ENCODE data around the gene SERPINB10. TPM values are rescaled to one million over a fixed set of nuclear protein-coding genes. Genes with fewer than 3 reads are reported as not detected.
A peak's percentile ranks its signal among the peaks of the same experiment; 100 is the strongest.

The SERPINB10 gene
- total and polyA plus RNA-seq, 2 experiments from 2014 or later: not detected

DNA sequence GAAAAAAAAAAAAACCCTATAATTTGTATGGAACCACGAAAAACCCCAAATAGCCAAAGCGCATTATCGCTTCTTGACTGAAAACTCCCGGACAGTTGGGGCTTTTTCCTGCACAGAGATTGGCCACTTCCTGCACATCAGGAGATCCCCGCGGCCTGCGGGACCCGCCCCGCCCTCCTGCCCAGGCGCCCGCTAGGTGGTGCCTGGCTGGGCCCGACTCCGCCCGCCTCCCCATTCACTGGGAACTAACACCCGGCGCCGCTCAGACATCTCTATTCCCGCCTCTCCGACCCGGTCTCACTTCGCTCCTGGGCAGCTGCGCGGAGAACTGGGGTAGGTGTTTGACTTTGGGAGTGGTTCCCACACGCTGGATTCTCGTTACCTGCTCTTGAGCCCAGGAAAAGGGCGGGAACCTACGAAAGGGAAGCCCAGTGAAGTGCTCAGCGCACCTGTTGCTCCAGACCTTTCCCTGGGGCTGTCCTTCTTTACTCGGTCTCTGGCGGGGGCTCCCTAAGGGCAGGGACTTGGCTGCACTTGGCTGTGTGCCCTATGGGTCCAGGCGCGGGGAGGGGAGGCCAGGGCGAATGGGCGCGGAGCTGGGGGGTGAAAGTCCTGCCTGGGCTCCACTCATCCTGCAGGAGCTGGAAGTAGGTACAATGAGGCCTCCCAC, 41.4 kb downstream of the SERPINB10 start, which contains the start of gene HMSD:
Gene HMSD, plus strand, starts transcription at position 234 of the 670 bp plus-strand sequence. CDS start 4,155 bp downstream, outside the sequence.
- Histone ChIP-seq H3K4me3 (peak within 1 kb of the TSS; percentile 29), H3K4me2 (ENCODE audit: unreplicated experiment) (peak within 1 kb of the TSS; percentile 57), H3K9me3 (ENCODE audit: low read depth) (no peaks in the 10 kb centered on the region), H3K36me3 (ENCODE audit: low read depth) (no peaks in the 10 kb centered on the region), H3K27me3 (replicated peaks; ENCODE audit: insufficient read depth) (no peaks in the 10 kb centered on the region), H3F3A (ENCODE audit: insufficient read depth) (no peaks in the 10 kb centered on the region), H3K27ac (no peak within 1 kb of the TSS), H2AFZ (peak within 1 kb of the TSS; percentile 68), H3K9ac (no peak within 1 kb of the TSS), H3K4me1 (ENCODE audit: insufficient read depth) (peaks cover 6% of the 10 kb centered on the region; the same call in 1 of the 2 replicates), H4K20me1 (ENCODE audit: insufficient read depth) (no peaks in the 10 kb centered on the region), H3K79me2 (ENCODE audit: insufficient read depth) (no peaks in the 10 kb centered on the region), H3K9me2 (ENCODE audit: insufficient read depth) (no peaks in the 10 kb centered on the region)
- in situ Hi-C loops (cut with MboI): no loop called here
- DNase-seq: peak; percentile 50
- TF ChIP-seq EZH2 (IDR thresholded peaks at IDR 0.05; ENCODE audit: insufficient read depth, poor library complexity, severe bottlenecking) (no peak), EZH2phosphoT487 (IDR thresholded peaks at IDR 0.05; ENCODE audit: insufficient read depth, low read depth) (no peak)
- 31 to 32% methylated on average over 32 to 35 of the region's 35 CpGs for WGBS, 2 experiments (ENCODE audit: low coverage in 1 of 2, low lambda C conversion rate in 2 of 2, missing lambda C conversion rate in 2 of 2)

DNA sequence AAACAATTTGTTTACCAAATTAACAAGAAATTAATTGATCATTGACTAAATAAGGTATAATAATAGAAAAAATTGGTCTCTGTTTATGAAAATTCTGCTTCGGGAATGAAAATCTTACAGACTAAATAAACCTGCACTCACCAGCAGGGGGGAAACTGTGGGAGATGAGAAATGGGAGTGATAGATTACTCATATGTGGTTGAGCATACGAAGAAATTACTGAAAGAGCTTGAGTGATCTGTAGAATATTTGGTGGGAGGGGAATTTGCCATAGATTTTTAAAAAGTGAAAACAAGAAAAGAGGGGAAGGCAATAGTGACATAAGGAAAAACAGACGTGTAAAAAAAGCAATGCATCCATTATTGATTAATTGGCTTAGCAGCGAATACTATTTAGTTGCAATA, 43.5 kb downstream of the SERPINB10 start:
- Histone ChIP-seq H3K9me3 (ENCODE audit: low read depth) (no peaks in the 10 kb centered on the region), H2AFZ (no peak overlapping the region), H4K20me1 (ENCODE audit: insufficient read depth) (no peaks in the 10 kb centered on the region), H3K36me3 (ENCODE audit: low read depth) (no peaks in the 10 kb centered on the region), H3K9me2 (ENCODE audit: insufficient read depth) (no peaks in the 10 kb centered on the region), H3K4me2 (ENCODE audit: unreplicated experiment) (no peak overlapping the region), H3K4me1 (ENCODE audit: insufficient read depth) (peaks cover 6% of the 10 kb centered on the region; the same call in 1 of the 2 replicates), H3K27me3 (replicated peaks; ENCODE audit: insufficient read depth) (no peaks in the 10 kb centered on the region), H3K79me2 (ENCODE audit: insufficient read depth) (no peaks in the 10 kb centered on the region), H3K27ac (no peak overlapping the region), H3K4me3 (no peak overlapping the region), H3K9ac (no peak overlapping the region), H3F3A (ENCODE audit: insufficient read depth) (no peaks in the 10 kb centered on the region)
- TF ChIP-seq EZH2 (IDR thresholded peaks at IDR 0.05; ENCODE audit: insufficient read depth, poor library complexity, severe bottlenecking) (no peak), EZH2phosphoT487 (IDR thresholded peaks at IDR 0.05; ENCODE audit: insufficient read depth, low read depth) (no peak)
- DNase-seq: peak; percentile 63
- WGBS, 2 experiments (ENCODE audit: low coverage in 1 of 2, low lambda C conversion rate in 2 of 2, missing lambda C conversion rate in 2 of 2): 61 to 66% methylated on average over 4 of the region's 4 CpGs
- in situ Hi-C loops (cut with MboI): no loop called here

DNA sequence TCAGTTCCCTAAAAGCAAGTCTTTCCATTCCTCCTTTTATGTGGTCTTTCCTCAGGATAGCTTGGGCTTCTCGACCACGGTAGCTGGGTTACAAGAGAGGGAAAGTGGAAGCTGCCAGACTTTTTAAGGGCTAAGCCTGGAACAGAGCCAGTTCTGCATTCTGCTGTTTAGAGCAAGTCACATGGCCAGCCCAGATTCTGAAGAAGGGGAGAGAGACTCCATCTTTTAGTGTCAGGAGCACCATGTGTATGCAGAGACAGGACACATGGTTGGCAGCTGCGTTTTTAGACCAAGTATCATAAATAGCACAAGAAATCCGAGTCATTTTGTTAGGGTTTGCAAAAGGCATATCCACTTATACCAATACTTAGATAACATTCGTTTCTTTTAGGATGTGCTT, 46.1 kb downstream of the SERPINB10 start:
- Histone ChIP-seq H3K27me3 (replicated peaks; ENCODE audit: insufficient read depth) (no peaks in the 10 kb centered on the region), H2AFZ (no peak overlapping the region), H3K9me2 (ENCODE audit: insufficient read depth) (no peaks in the 10 kb centered on the region), H3K79me2 (ENCODE audit: insufficient read depth) (no peaks in the 10 kb centered on the region), H3K4me2 (ENCODE audit: unreplicated experiment) (no peak overlapping the region), H3F3A (ENCODE audit: insufficient read depth) (no peaks in the 10 kb centered on the region), H3K36me3 (ENCODE audit: low read depth) (no peaks in the 10 kb centered on the region), H3K4me1 (ENCODE audit: insufficient read depth) (peaks cover 9% of the 10 kb centered on the region; the same call in 1 of the 2 replicates), H4K20me1 (ENCODE audit: insufficient read depth) (no peaks in the 10 kb centered on the region), H3K9ac (no peak overlapping the region), H3K4me3 (no peak overlapping the region), H3K27ac (no peak overlapping the region), H3K9me3 (ENCODE audit: low read depth) (no peaks in the 10 kb centered on the region)
- WGBS, 2 experiments (ENCODE audit: low coverage in 1 of 2, low lambda C conversion rate in 2 of 2, missing lambda C conversion rate in 2 of 2): 55 to 61% methylated on average over 5 of the region's 5 CpGs
- in situ Hi-C loops (cut with MboI): no loop called here
- DNase-seq: no peak
- TF ChIP-seq EZH2 (IDR thresholded peaks at IDR 0.05; ENCODE audit: insufficient read depth, poor library complexity, severe bottlenecking) (no peak), EZH2phosphoT487 (IDR thresholded peaks at IDR 0.05; ENCODE audit: insufficient read depth, low read depth) (no peak)

DNA sequence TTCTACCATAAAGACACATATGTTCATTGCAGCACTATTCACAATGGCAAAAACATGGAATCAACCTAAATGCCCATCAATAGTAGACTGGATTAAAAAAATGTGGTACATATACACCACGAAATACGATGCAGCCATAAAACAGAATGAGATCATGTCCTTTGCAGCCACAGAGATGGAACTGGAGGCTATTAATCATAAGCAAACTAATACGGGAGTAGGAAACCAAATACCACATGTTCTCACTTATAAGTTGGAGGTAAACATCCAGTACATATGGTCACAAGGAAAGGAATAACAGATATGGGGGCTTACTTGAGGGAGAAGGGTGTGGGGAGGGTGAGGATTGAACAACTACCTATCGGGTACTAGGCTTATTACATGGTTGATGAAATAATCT, 49.0 kb downstream of the SERPINB10 start:
- in situ Hi-C loops (cut with MboI): no loop called here
- no peak overlapping the region for H3K27ac ChIP-seq
- no peaks in the 10 kb centered on the region for H3F3A ChIP-seq (ENCODE audit: insufficient read depth)
- H3K36me3 ChIP-seq (ENCODE audit: low read depth): no peaks in the 10 kb centered on the region
- no peaks in the 10 kb centered on the region for H3K79me2 ChIP-seq (ENCODE audit: insufficient read depth)
- no peaks in the 10 kb centered on the region for H3K9me2 ChIP-seq (ENCODE audit: insufficient read depth)
- 24 to 26% methylated on average over 4 of the region's 4 CpGs for WGBS, 2 experiments (ENCODE audit: low coverage in 1 of 2, low lambda C conversion rate in 2 of 2, missing lambda C conversion rate in 2 of 2)
- no peak for TF ChIP-seq EZH2phosphoT487 (IDR thresholded peaks at IDR 0.05; ENCODE audit: insufficient read depth, low read depth)
- TF ChIP-seq EZH2 (IDR thresholded peaks at IDR 0.05; ENCODE audit: insufficient read depth, poor library complexity, severe bottlenecking): no peak
- peak; percentile 43 for DNase-seq
- peak overlapping the region; percentile 24 for H3K4me2 ChIP-seq (ENCODE audit: unreplicated experiment)
- no peak overlapping the region for H3K4me3 ChIP-seq
- H3K9ac ChIP-seq: no peak overlapping the region
- H2AFZ ChIP-seq: no peak overlapping the region
- no peaks in the 10 kb centered on the region for H3K27me3 ChIP-seq (replicated peaks; ENCODE audit: insufficient read depth)
- H4K20me1 ChIP-seq (ENCODE audit: insufficient read depth): no peaks in the 10 kb centered on the region
- 0 out of 2 replicates have a peak, but pooled peaks cover 4% of the 10 kb centered on the region for H3K4me1 ChIP-seq (ENCODE audit: insufficient read depth)
- no peaks in the 10 kb centered on the region for H3K9me3 ChIP-seq (ENCODE audit: low read depth)

Measured in GM23248 (cell line).